Omental fat pad (tissue), 4 donors: ENCODE data around the gene FOXN4. TPM values are rescaled to one million over a fixed set of nuclear protein-coding genes. Genes with fewer than 3 reads are reported as not detected.

Experiments
- ATAC-seq: fragments of 150-250 bp; one replicate; pipeline ENCODE4 v1.9.1; 2016; ENCODE audit warnings: mild to moderate bottlenecking, moderate library complexity; ENCODE audit not compliant: low FRiP score
- DNase-seq: peaks from one replicate; pipeline ENCODE4 v3.0.0-alpha.2; 2019; ENCODE audit warnings: low spot score
- total RNA-seq, 4 donors: library from RNA; depleted of rRNA; stranded (reverse); fragments of >200 nt; gene quantifications; one replicate each; pipeline ENCODE4 v1.1.0, GENCODE V29; 2016
- TF ChIP-seq, protein P1 (sequence below), 3 donors: fragments of 450-650 bp; IDR thresholded peaks; one replicate each; pipeline ENCODE4 v1.5.1; 2016 to 2017; ENCODE audit warnings: antibody characterized with exemption in 3 of 3, mild to moderate bottlenecking in 3 of 3, moderate library complexity in 2 of 3

The FOXN4 gene
- total RNA-seq, 4 donors from 2014 or later, result not detected

DNA sequence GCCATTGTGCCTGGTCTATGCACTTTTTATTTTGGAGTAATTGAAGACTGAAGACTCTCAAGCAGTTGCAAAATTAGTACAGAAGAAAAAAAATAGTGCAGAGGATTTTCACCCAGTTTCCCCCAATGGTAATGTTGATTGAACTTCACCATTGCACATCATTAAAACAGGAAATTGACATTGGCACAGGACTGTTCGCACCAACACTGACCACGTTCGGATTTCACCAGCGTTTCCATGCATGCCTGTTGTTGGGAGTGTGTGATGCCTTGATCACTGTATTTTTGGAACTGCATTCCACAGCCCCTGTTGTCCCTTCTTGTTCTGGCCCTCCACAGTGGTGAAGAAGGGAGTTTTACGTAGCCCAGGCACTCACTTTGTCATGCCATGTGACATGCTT, 67.1 kb downstream of the FOXN4 start:
- DNase-seq (no peak), ATAC-seq (no peak)
- TF ChIP-seq, protein P1, sequence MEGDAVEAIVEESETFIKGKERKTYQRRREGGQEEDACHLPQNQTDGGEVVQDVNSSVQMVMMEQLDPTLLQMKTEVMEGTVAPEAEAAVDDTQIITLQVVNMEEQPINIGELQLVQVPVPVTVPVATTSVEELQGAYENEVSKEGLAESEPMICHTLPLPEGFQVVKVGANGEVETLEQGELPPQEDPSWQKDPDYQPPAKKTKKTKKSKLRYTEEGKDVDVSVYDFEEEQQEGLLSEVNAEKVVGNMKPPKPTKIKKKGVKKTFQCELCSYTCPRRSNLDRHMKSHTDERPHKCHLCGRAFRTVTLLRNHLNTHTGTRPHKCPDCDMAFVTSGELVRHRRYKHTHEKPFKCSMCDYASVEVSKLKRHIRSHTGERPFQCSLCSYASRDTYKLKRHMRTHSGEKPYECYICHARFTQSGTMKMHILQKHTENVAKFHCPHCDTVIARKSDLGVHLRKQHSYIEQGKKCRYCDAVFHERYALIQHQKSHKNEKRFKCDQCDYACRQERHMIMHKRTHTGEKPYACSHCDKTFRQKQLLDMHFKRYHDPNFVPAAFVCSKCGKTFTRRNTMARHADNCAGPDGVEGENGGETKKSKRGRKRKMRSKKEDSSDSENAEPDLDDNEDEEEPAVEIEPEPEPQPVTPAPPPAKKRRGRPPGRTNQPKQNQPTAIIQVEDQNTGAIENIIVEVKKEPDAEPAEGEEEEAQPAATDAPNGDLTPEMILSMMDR (IDR thresholded peaks at IDR 0.05), result no peak

DNA sequence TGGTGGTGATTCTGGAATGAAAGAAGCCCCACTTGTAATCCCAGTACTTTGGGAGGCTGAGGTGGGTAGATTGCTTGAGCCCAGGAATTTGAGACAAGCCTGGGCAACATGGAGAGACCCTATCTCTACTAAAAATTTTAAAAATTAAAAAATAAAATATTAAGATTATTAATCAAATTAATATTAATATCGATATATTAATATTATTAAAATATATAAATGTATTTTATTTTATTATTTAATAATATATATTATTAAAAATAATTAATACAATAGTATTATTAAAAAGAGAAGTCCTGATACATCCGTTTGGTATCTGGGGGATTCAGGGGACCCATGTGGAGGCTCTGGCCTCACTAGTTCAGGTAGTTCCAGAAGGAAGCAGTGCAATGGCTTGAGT, 68.7 kb downstream of the FOXN4 start:
- TF ChIP-seq, protein P1 (IDR thresholded peaks at IDR 0.05), result no peak
- no peak for ATAC-seq
- no peak for DNase-seq

DNA sequence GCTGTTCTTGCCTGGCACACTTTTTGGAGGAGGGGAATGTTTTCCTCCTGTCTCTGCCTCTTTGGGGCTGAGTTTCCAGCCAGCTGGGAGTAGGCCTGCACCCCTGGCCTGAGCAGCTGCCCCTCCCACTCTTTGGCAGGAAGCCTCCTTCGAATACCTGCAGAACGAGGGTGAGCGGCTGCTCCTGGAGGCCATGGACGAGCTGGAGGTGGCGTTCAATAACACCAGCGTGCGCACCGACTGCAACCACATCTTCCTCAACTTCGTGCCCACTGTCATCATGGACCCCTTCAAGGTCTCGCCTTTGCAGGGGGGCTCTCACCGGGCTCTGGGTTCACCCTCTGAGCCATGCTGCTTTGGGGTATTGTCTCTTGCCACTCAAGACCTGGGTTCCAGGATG, 69.4 kb downstream of the FOXN4 start:
- DNase-seq, result no peak
- no peak for ATAC-seq
- TF ChIP-seq, protein P1 (IDR thresholded peaks at IDR 0.05), result no peak

DNA sequence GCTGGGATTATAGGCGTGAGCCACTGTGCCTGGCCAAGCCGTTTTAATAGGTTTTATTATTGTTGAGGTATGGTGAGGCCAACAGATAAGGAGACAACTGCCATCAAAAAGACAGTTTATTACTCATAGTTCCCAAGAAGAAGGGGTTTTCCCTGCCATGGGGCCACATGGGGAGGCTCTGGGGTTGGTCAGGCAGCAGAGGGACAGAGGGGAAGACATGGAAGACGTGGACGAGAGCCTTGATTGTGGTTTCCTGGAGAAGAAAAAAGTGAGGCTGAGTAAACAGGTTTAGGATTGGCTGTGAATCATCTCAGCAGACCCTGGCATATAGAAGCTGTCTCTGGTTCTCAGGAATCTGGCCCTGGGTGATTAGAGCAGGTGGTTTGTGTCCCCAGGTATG, 69.9 kb downstream of the FOXN4 start:
- TF ChIP-seq, protein P1 (IDR thresholded peaks at IDR 0.05), result no peak
- ATAC-seq (no peak), DNase-seq (no peak)

DNA sequence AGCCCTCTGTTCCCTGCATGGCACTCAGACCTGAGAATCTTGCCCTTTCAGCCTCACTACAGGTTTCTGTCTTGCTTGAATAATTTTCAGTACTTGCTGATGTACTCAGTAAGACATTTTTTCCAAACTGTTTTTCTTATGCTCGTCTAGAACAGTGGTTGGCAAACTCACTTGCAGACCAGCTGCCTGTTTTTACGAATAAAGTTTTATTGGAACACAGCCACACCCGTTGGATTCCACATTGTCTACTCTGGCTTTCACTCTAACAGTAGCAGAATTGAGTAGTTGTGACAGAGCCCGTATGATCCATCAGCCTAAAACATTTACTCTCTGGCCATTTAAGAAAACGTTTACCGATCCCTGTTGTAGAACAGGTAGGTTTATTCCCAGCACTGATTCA, 72.8 kb downstream of the FOXN4 start:
- DNase-seq (no peak), ATAC-seq (no peak)
- TF ChIP-seq, protein P1 (IDR thresholded peaks at IDR 0.05), result no peak

DNA sequence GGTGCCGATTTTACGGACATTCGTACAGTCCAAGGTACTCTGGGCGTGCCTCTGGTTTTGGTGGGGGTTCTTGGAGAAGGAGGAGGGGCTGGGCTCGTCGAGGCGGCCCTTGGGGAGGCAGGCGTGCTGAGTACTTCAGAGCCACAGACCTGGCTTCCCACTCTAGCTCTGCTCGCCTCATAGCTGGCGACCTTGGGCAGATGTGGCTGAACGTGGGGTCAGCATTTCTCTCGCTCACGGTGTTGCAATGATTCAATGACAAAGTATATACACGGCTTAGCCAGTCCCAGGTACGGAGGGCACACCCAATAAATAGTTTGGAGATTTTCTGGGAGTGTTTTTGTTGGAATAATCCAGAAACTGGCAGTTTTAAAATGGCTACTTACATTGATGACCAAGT, 75.1 kb downstream of the FOXN4 start:
- ATAC-seq, result no peak
- TF ChIP-seq, protein P1 (IDR thresholded peaks at IDR 0.05), result no peak
- no peak for DNase-seq

DNA sequence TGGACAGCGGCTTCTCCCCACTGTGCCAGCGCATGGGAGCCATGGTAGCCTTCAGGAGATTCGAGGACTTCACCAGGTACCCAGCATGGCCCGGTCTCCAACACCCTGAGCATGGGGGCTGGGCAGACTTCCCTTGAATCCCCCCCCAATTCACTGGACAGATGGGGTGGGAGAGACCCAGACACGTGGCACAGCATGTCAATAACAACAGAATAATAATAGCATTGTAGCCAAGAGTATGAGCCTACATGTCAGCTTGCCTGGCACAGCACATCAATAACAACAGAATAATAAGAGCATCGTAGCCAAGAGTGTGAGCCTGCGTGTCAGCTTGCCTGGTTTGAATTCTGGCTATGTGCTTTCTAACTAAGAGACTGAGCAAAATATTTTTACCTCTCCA, 76.4 kb downstream of the FOXN4 start:
- TF ChIP-seq, protein P1 (IDR thresholded peaks at IDR 0.05), result no peak
- ATAC-seq (no peak), DNase-seq (no peak)
